HL-60 (cell line): ENCODE measurements around the gene CFAP20DC.
"Not testable (repeated sequence)": the region's sequence is repeated elsewhere in the genome, so short reads cannot be mapped to it uniquely, and the experiment has no call there.

Experiments used
- DNase-seq, 2 experiments: peaks; one replicate each; pipeline ENCODE4 v3.0.0-alpha.2; 2010 to 2020; ENCODE audit warnings: low read depth in 1 of 2, low spot score in 1 of 2
- H3K27ac ChIP-seq: fragments of 250-450 bp; sonication (Bioruptor Pico); replicated peaks from 2 replicates; pipeline ENCODE4 v1.5.1; 2020; ENCODE audit warnings: mild to moderate bottlenecking, moderate library complexity
- H3K27me3 ChIP-seq: fragments of 250-450 bp; sonication (Bioruptor Pico); 2 replicates; pipeline ENCODE4 v1.5.1; 2021; ENCODE audit warnings: mild to moderate bottlenecking, moderate library complexity; ENCODE audit not compliant: insufficient read depth, poor library complexity, severe bottlenecking
- H3K4me3 ChIP-seq: replicated peaks from 2 replicates; pipeline ENCODE4 v1.5.1; 2011; ENCODE audit warnings: mild to moderate bottlenecking, control low read depth, low read length; ENCODE audit not compliant: insufficient read depth
- GABPA ChIP-seq: IDR thresholded peaks from 2 replicates; pipeline ENCODE4 v1.6.1; 2012; ENCODE audit warnings: low read depth
- POLR2AphosphoS5 ChIP-seq: IDR thresholded peaks from 2 replicates; pipeline ENCODE4 v1.6.1; 2012; ENCODE audit warnings: low read depth
- SPI1 ChIP-seq: IDR thresholded peaks from 2 replicates; pipeline ENCODE4 v1.6.1; 2012; ENCODE audit warnings: low read depth, mild to moderate bottlenecking, borderline replicate concordance
- TF ChIP-seq, protein P1 (sequence below): IDR thresholded peaks from 2 replicates; pipeline ENCODE4 v1.6.1; 2012; ENCODE audit warnings: low read depth; ENCODE audit not compliant: insufficient replicate concordance
- TF ChIP-seq, protein P2 (sequence below): IDR thresholded peaks from one replicate; pipeline ENCODE4 v1.5.1; 2011; ENCODE audit warnings: low read length, control low read depth, inconsistent platforms; ENCODE audit not compliant: insufficient read depth

The CFAP20DC gene

DNA sequence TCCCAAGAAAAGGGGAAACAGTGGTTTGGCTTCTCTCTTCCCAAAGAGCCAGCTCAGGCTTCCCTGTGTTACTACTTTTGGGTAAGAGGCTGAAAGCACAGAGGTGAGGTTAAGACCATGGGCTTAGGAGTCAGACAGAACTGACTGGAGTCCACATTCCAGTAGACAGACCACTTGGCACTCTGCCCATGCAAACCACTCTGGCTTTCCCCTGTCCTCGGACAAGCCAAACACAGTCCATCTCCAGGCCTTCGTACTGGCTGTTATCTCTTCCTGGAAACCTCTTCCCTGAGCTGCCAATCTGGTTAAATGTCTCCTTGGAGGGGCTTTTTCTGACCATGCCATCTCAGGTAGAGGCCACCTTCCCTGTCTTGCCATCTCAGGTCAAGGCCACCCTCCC, 330.1 kb downstream of the CFAP20DC start:
- no peak for DNase-seq
- H3K4me3 ChIP-seq = no peak overlapping the region
- H3K27me3 ChIP-seq = no peaks in the 10 kb centered on the region
- TF ChIP-seq, protein P1, sequence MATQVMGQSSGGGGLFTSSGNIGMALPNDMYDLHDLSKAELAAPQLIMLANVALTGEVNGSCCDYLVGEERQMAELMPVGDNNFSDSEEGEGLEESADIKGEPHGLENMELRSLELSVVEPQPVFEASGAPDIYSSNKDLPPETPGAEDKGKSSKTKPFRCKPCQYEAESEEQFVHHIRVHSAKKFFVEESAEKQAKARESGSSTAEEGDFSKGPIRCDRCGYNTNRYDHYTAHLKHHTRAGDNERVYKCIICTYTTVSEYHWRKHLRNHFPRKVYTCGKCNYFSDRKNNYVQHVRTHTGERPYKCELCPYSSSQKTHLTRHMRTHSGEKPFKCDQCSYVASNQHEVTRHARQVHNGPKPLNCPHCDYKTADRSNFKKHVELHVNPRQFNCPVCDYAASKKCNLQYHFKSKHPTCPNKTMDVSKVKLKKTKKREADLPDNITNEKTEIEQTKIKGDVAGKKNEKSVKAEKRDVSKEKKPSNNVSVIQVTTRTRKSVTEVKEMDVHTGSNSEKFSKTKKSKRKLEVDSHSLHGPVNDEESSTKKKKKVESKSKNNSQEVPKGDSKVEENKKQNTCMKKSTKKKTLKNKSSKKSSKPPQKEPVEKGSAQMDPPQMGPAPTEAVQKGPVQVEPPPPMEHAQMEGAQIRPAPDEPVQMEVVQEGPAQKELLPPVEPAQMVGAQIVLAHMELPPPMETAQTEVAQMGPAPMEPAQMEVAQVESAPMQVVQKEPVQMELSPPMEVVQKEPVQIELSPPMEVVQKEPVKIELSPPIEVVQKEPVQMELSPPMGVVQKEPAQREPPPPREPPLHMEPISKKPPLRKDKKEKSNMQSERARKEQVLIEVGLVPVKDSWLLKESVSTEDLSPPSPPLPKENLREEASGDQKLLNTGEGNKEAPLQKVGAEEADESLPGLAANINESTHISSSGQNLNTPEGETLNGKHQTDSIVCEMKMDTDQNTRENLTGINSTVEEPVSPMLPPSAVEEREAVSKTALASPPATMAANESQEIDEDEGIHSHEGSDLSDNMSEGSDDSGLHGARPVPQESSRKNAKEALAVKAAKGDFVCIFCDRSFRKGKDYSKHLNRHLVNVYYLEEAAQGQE = no peak
- TF ChIP-seq GABPA (no peak), SPI1 (no peak), POLR2AphosphoS5 (no peak)
- TF ChIP-seq, protein P2, sequence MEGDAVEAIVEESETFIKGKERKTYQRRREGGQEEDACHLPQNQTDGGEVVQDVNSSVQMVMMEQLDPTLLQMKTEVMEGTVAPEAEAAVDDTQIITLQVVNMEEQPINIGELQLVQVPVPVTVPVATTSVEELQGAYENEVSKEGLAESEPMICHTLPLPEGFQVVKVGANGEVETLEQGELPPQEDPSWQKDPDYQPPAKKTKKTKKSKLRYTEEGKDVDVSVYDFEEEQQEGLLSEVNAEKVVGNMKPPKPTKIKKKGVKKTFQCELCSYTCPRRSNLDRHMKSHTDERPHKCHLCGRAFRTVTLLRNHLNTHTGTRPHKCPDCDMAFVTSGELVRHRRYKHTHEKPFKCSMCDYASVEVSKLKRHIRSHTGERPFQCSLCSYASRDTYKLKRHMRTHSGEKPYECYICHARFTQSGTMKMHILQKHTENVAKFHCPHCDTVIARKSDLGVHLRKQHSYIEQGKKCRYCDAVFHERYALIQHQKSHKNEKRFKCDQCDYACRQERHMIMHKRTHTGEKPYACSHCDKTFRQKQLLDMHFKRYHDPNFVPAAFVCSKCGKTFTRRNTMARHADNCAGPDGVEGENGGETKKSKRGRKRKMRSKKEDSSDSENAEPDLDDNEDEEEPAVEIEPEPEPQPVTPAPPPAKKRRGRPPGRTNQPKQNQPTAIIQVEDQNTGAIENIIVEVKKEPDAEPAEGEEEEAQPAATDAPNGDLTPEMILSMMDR = no peak
- H3K27ac ChIP-seq = no peak overlapping the region

DNA sequence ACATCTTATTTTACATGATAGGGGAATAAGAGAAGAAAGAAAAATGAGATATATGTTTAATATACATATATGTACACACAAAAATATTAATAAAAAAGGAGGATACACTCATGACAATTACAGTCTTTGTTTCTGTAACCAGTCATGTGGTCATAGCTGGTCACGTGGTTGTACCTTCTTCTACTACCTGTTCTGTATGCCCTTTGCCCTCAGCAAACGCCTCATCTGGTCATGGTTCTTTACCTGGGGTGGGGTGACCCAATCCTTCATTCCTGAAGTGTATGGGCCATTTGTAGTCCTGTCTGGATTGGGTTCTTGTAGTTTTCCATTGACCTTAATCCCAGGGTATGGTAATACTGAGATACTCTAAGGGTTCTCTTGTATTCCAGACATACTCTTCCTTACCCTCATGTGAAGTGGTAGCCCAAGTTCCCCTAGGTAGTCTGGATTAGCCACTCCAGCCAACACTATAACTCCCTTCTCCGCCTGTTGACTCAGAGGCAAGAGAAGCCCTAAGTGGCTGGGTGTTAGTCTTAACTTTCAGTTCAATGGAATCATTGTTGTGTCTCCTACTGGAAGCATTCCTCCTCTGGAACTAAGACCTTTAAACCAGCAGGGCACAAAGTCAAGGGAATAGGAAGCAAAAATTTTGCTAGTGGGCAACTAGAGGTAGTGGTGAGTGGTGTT, 336.0 kb downstream of the CFAP20DC start:
- Histone ChIP-seq H3K4me3 (no peak overlapping the region), H3K27ac (no peak overlapping the region), H3K27me3 (no peaks in the 10 kb centered on the region)
- TF ChIP-seq, protein P1 = no peak
- TF ChIP-seq SPI1 (no peak), GABPA (no peak), POLR2AphosphoS5 (no peak)
- TF ChIP-seq, protein P2 = no peak
- DNase-seq = no peak

DNA sequence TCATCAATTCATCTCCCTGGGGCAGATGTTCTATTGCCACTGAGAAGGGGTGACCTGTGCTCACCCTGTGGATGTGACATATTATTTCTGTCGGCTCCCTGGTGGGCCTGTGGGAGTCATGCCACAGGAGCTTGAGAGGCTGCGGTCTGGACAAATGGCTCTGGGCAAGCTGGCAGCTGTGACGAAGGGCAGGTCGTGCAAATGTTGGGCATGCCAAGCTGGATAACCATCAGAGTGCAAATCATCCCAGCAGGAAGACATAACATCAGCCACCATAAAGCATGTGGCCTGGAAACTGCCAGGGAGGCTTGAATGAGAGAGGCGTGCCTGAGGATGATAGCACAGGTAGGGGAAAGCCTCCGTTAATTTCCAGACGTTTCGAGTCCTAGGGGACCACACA, 338.0 kb downstream of the CFAP20DC start:
- no peak overlapping the region for H3K27ac ChIP-seq
- no peak for DNase-seq
- no peak overlapping the region for H3K4me3 ChIP-seq
- TF ChIP-seq GABPA = no peak
- TF ChIP-seq, protein P1 = no peak
- TF ChIP-seq POLR2AphosphoS5 = no peak
- TF ChIP-seq SPI1 = no peak
- TF ChIP-seq, protein P2 = no peak
- no peaks in the 10 kb centered on the region for H3K27me3 ChIP-seq

DNA sequence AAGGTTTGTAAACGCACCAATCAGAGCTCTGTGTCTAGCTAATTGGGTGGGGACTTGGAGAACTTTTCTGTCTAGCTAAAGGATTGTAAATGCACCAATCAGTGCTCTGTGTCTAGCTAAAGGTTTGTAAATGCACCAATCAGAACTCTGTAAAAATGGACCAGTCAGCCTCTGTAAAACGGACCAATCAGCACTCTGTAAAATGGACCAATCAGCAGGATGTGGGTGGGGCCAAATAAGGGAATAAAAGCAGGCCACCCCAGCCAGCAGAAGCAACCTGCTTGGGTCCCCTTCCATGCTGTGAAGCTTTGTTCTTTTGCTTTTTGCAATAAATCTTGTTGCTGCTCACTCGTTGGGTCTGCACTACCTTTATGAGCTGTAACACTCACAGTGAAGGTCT, 340.8 kb downstream of the CFAP20DC start:
- DNase-seq, H3K27ac ChIP-seq, H3K27me3 ChIP-seq, H3K4me3 ChIP-seq: not testable (repeated sequence)
